SK-N-SH treated with all-trans-retinoic acid at 6 μM for 48 hours (cell line): ENCODE data around the gene ABHD12B.
"Not testable (repeated sequence)": the region's sequence is repeated elsewhere in the genome, so short reads cannot be mapped to it uniquely, and the experiment has no call there.

Source experiments
- ATAC-seq: fragments of 200-7000 bp; cut with Tn5 transposase; 3 replicates; pipeline ENCODE4 v1.9.1; 2020; ENCODE audit warnings: mild to moderate bottlenecking, moderate library complexity
- ARNTL ChIP-seq: fragments of 450-650 bp; formaldehyde crosslinking; IDR thresholded peaks from 2 replicates; pipeline ENCODE4 v1.5.0; 2020; ENCODE audit warnings: low read depth, mild to moderate bottlenecking, moderate library complexity, borderline replicate concordance
- BACH2 ChIP-seq: fragments of 250-450 bp; sonication (Bioruptor Pico); IDR thresholded peaks from 2 replicates; pipeline ENCODE4 v1.9.0; 2021; ENCODE audit warnings: mild to moderate bottlenecking, borderline replicate concordance
- CSDC2 ChIP-seq: fragments of 250-450 bp; sonication (Bioruptor Pico); IDR thresholded peaks from 2 replicates; pipeline ENCODE4 v1.5.0; 2020; ENCODE audit warnings: mild to moderate bottlenecking, moderate library complexity
- GLIS3 ChIP-seq: fragments of 250-450 bp; sonication (Bioruptor Pico); IDR thresholded peaks from 2 replicates; pipeline ENCODE4 v1.5.0; 2020; ENCODE audit warnings: mild to moderate bottlenecking, moderate library complexity
- ISL1 ChIP-seq: fragments of 250-450 bp; sonication (Bioruptor Pico); IDR thresholded peaks from 2 replicates; pipeline ENCODE4 v2.1.2; 2022; ENCODE audit warnings: mild to moderate bottlenecking, moderate library complexity
- OSR1 ChIP-seq: fragments of 250-450 bp; sonication (Bioruptor Pico); IDR thresholded peaks from 2 replicates; pipeline ENCODE4 v1.8.0; 2022; ENCODE audit warnings: moderate library complexity, mild to moderate bottlenecking, inconsistent platforms
- PPARA ChIP-seq: fragments of 250-450 bp; sonication (Bioruptor Pico); IDR thresholded peaks from 2 replicates; pipeline ENCODE4 v1.5.0; 2020; ENCODE audit warnings: mild to moderate bottlenecking, borderline replicate concordance
- RARB ChIP-seq: fragments of 250-450 bp; sonication (Bioruptor Pico); IDR thresholded peaks from 2 replicates; pipeline ENCODE4 v1.8.0; 2021; ENCODE audit warnings: mild to moderate bottlenecking, moderate library complexity
- SNAI2 ChIP-seq: fragments of 250-450 bp; sonication (Bioruptor Pico); IDR thresholded peaks from 2 replicates; pipeline ENCODE4 v1.5.0; 2020; ENCODE audit warnings: mild to moderate bottlenecking, moderate library complexity
- TCF4 ChIP-seq: fragments of 250-450 bp; sonication (Bioruptor Pico); IDR thresholded peaks from 2 replicates; pipeline ENCODE4 v1.8.0; 2021; ENCODE audit warnings: mild to moderate bottlenecking, moderate library complexity, borderline replicate concordance
- TOX ChIP-seq: fragments of 250-450 bp; sonication (Bioruptor Pico); IDR thresholded peaks from 2 replicates; pipeline ENCODE4 v1.8.0; 2021; ENCODE audit warnings: mild to moderate bottlenecking, moderate library complexity, borderline replicate concordance
- ZC3H10 ChIP-seq: fragments of 250-450 bp; sonication (Bioruptor Pico); IDR thresholded peaks from 2 replicates; pipeline ENCODE4 v1.5.1; 2021; ENCODE audit warnings: mild to moderate bottlenecking, moderate library complexity
- ZFP3 ChIP-seq: fragments of 250-450 bp; sonication (Bioruptor Pico); IDR thresholded peaks from 2 replicates; pipeline ENCODE4 v1.5.0; 2020; ENCODE audit warnings: mild to moderate bottlenecking, moderate library complexity
- ZFP30 ChIP-seq: fragments of 450-650 bp; formaldehyde crosslinking; IDR thresholded peaks from 2 replicates; pipeline ENCODE4 v1.5.0; 2022; ENCODE audit warnings: mild to moderate bottlenecking, moderate library complexity
- ZNF565 ChIP-seq: fragments of 450-650 bp; formaldehyde crosslinking; conservative IDR thresholded peaks from 2 replicates; pipeline ENCODE4 v1.5.0; 2020; ENCODE audit warnings: low read depth, mild to moderate bottlenecking, moderate library complexity
- ZNF70 ChIP-seq: fragments of 450-650 bp; formaldehyde crosslinking; IDR thresholded peaks from 2 replicates; pipeline ENCODE4 v1.5.0; 2020; ENCODE audit warnings: mild to moderate bottlenecking, moderate library complexity
- ZNF8 ChIP-seq: fragments of 450-650 bp; formaldehyde crosslinking; IDR thresholded peaks from 2 replicates; pipeline ENCODE4 v1.5.0; 2020; ENCODE audit warnings: mild to moderate bottlenecking, moderate library complexity
- TF ChIP-seq, protein P1 (sequence below): fragments of 250-450 bp; sonication (Bioruptor Pico); IDR thresholded peaks from 2 replicates; pipeline ENCODE4 v1.8.0; 2020; ENCODE audit warnings: mild to moderate bottlenecking, moderate library complexity, borderline replicate concordance
- TF ChIP-seq, protein P2 (sequence below): fragments of 250-450 bp; sonication (Bioruptor Pico); IDR thresholded peaks from 2 replicates; pipeline ENCODE4 v1.5.1; 2021; ENCODE audit warnings: mild to moderate bottlenecking, moderate library complexity
- TF ChIP-seq, protein P3 (sequence below): fragments of 250-450 bp; sonication (Bioruptor Pico); IDR thresholded peaks from 2 replicates; pipeline ENCODE4 v1.5.0; 2020; ENCODE audit warnings: mild to moderate bottlenecking, moderate library complexity
- TF ChIP-seq, protein P4 (sequence below): fragments of 250-450 bp; sonication (Bioruptor Pico); IDR thresholded peaks from 2 replicates; pipeline ENCODE4 v1.8.0; 2021; ENCODE audit warnings: low read depth, mild to moderate bottlenecking, moderate library complexity, borderline replicate concordance
- TF ChIP-seq, protein P5 (sequence below): fragments of 250-450 bp; sonication (Bioruptor Pico); IDR thresholded peaks from 2 replicates; pipeline ENCODE4 v1.5.1; 2020; ENCODE audit warnings: low read depth, mild to moderate bottlenecking, moderate library complexity

The ABHD12B gene

DNA sequence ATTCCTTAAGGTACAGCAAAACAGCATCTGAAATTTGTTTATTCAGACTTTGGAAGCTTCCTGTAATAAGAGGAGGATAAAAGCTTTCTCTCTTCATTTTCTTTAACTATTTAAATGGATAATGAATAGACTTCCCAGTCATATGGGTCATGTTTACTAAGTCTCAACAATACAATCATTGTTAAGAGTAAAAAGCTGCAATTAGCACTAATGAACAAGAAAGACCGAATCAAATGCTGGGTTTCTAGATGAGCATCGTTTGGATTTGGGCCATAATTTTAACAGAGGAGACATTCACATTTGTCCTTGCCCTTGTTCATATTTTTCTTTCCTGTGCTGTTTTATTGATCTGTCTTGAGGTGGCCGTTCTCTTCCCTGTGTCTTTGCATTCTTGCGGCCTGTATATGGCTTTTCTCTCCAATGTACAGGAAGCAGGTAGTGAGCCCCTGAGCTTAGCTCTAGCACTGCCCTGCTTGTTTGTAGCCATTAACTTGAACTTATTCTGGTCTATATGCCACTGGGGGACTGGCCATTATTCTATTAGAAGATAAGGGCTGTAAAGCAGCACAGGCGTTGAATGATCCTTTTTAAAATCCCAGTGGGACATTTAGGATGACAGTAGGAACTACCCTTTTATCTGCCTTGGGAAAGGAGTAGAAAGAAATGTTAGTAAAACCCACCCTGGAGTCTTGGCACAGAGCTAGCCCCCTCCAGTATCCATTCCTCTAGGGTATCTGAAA lies 34.6 kb downstream of the ABHD12B start:
- no peak for ATAC-seq
- TF ChIP-seq PPARA (CRISPR knock-in tag), result no peak
- TF ChIP-seq, protein P1, sequence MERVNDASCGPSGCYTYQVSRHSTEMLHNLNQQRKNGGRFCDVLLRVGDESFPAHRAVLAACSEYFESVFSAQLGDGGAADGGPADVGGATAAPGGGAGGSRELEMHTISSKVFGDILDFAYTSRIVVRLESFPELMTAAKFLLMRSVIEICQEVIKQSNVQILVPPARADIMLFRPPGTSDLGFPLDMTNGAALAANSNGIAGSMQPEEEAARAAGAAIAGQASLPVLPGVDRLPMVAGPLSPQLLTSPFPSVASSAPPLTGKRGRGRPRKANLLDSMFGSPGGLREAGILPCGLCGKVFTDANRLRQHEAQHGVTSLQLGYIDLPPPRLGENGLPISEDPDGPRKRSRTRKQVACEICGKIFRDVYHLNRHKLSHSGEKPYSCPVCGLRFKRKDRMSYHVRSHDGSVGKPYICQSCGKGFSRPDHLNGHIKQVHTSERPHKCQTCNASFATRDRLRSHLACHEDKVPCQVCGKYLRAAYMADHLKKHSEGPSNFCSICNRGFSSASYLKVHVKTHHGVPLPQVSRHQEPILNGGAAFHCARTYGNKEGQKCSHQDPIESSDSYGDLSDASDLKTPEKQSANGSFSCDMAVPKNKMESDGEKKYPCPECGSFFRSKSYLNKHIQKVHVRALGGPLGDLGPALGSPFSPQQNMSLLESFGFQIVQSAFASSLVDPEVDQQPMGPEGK, result no peak
- no peak for TF ChIP-seq OSR1 (CRISPR knock-in tag)
- no peak for TF ChIP-seq CSDC2
- no peak for TF ChIP-seq TOX (CRISPR knock-in tag)
- no peak for TF ChIP-seq ZNF565
- no peak for TF ChIP-seq ISL1 (CRISPR knock-in tag)
- TF ChIP-seq BACH2 (CRISPR knock-in tag), result no peak
- TF ChIP-seq, protein P2, sequence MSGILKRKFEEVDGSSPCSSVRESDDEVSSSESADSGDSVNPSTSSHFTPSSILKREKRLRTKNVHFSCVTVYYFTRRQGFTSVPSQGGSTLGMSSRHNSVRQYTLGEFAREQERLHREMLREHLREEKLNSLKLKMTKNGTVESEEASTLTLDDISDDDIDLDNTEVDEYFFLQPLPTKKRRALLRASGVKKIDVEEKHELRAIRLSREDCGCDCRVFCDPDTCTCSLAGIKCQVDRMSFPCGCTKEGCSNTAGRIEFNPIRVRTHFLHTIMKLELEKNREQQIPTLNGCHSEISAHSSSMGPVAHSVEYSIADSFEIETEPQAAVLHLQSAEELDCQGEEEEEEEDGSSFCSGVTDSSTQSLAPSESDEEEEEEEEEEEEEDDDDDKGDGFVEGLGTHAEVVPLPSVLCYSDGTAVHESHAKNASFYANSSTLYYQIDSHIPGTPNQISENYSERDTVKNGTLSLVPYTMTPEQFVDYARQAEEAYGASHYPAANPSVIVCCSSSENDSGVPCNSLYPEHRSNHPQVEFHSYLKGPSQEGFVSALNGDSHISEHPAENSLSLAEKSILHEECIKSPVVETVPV (CRISPR knock-in tag), result no peak
- no peak for TF ChIP-seq GLIS3
- TF ChIP-seq, protein P3, sequence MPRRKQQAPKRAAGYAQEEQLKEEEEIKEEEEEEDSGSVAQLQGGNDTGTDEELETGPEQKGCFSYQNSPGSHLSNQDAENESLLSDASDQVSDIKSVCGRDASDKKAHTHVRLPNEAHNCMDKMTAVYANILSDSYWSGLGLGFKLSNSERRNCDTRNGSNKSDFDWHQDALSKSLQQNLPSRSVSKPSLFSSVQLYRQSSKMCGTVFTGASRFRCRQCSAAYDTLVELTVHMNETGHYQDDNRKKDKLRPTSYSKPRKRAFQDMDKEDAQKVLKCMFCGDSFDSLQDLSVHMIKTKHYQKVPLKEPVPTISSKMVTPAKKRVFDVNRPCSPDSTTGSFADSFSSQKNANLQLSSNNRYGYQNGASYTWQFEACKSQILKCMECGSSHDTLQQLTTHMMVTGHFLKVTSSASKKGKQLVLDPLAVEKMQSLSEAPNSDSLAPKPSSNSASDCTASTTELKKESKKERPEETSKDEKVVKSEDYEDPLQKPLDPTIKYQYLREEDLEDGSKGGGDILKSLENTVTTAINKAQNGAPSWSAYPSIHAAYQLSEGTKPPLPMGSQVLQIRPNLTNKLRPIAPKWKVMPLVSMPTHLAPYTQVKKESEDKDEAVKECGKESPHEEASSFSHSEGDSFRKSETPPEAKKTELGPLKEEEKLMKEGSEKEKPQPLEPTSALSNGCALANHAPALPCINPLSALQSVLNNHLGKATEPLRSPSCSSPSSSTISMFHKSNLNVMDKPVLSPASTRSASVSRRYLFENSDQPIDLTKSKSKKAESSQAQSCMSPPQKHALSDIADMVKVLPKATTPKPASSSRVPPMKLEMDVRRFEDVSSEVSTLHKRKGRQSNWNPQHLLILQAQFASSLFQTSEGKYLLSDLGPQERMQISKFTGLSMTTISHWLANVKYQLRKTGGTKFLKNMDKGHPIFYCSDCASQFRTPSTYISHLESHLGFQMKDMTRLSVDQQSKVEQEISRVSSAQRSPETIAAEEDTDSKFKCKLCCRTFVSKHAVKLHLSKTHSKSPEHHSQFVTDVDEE (CRISPR knock-in tag), result no peak
- TF ChIP-seq, protein P4, sequence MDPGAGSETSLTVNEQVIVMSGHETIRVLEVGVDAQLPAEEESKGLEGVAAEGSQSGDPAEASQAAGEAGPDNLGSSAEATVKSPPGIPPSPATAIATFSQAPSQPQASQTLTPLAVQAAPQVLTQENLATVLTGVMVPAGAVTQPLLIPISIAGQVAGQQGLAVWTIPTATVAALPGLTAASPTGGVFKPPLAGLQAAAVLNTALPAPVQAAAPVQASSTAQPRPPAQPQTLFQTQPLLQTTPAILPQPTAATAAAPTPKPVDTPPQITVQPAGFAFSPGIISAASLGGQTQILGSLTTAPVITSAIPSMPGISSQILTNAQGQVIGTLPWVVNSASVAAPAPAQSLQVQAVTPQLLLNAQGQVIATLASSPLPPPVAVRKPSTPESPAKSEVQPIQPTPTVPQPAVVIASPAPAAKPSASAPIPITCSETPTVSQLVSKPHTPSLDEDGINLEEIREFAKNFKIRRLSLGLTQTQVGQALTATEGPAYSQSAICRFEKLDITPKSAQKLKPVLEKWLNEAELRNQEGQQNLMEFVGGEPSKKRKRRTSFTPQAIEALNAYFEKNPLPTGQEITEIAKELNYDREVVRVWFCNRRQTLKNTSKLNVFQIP (CRISPR knock-in tag), result no peak
- no peak for TF ChIP-seq SNAI2 (CRISPR knock-in tag)
- TF ChIP-seq ZFP3 (CRISPR knock-in tag), result no peak
- TF ChIP-seq, protein P5, sequence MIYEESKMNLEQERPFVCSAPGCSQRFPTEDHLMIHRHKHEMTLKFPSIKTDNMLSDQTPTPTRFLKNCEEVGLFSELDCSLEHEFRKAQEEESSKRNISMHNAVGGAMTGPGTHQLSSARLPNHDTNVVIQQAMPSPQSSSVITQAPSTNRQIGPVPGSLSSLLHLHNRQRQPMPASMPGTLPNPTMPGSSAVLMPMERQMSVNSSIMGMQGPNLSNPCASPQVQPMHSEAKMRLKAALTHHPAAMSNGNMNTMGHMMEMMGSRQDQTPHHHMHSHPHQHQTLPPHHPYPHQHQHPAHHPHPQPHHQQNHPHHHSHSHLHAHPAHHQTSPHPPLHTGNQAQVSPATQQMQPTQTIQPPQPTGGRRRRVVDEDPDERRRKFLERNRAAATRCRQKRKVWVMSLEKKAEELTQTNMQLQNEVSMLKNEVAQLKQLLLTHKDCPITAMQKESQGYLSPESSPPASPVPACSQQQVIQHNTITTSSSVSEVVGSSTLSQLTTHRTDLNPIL (CRISPR knock-in tag), result no peak
- no peak for TF ChIP-seq ZNF70 (CRISPR knock-in tag)
- TF ChIP-seq TCF4 (CRISPR knock-in tag), result no peak

DNA sequence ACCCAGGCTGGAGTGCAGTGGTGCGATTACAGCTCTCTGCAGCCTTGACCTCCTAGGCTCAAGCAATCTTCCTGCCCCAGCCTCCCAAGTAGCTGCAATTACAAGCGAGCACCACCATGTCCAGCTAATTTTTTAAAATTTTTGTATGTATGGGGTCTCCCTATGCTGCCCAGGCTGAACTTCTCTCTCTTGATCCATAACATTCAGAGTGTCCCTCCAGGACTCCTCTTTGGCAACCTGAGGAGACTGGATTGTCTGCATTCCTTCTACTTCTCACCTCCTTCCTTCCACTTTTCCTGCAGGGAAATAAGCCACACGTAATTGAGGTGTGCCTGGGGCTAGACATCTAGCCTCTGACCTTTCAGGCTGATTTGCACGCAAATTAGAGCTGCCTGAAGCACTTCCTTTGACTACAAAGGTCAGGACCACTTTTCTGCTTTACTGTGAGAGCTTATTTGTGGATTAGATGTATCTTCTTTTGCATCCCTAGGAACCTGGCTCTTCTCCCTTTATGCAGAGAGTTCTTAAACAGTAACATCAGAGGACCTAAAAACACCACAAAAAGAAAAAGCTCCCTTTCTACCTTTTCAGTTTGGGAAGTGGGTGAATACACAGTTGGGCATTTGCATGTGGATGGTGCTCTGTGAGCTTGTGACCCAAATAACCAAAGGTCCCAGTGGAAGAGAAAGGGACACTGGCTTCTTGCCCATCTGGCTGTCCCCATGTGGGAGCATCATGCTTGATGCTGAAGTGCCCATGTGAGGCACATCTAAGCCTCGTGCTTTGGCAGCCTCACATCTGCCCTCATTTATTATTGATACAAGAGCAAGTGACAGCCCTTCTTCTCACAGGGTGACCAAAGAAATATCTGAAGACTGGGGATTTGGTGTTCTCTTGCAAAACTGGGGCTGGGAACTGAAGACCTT lies 38.9 kb downstream of the ABHD12B start:
- no peak for ATAC-seq
- TF ChIP-seq ZNF8 (CRISPR knock-in tag) (no peak), RARB (CRISPR knock-in tag) (no peak)
- TF ChIP-seq, all 23 proteins: peak for 0

DNA sequence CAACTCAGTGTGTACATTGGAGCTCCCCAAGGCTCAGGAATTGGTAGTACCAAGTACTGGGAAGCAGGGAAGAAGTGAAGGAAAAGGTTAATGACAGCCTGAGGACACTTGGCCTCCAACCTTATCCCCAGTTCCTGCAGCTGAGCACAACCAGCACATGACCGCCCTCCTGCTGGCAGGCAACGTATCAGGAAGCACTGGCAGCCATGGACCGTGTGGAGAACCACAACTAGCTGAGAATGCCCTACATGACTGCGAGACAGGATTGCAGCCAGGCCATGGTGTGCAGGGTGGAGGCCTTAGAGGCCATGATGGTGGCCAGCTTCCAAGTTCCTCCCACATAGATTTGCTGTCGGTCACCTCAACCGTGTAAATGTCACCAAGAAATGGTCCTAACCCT lies 45.6 kb downstream of the ABHD12B start:
- no peak for ATAC-seq
- TF ChIP-seq PPARA (CRISPR knock-in tag) (no peak), ARNTL (no peak), ZNF70 (CRISPR knock-in tag) (no peak), ZNF565 (no peak), ZC3H10 (CRISPR knock-in tag) (no peak), ZFP30 (no peak), BACH2 (CRISPR knock-in tag) (no peak), SNAI2 (CRISPR knock-in tag) (no peak)
- TF ChIP-seq, protein P5 (CRISPR knock-in tag), result no peak

DNA sequence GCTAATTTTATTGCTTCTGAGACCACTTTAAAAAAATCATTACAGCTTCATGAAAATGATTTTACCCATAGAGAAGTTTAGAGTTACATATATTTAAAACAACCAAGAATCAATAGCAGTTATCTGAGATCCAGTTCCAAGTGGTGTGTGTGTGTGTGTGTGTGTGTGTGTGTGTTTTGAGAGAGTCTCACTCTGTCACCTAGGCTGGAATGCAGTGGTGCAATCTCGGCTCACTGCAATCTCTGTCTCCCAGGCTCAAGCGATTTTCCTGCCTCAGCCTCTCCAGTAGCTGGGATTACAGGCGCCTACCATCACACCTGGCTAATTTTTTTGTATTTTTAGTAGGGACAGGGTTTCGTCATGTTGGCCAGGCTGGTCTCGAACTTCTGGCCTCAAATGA lies 47.7 kb downstream of the ABHD12B start:
- not testable (repeated sequence) for ATAC-seq
